ENCODE data around the gene METRN. TPM values are rescaled to one million over a fixed set of nuclear protein-coding genes. Genes with fewer than 3 reads are reported as not detected.

The METRN gene
- total and polyA plus RNA-seq, 2 of the 4 experiments (the other 2 are of a cell fraction), result 6.1 to 48.2 TPM

- Histone ChIP-seq H3K4ac (ENCODE audit: low read depth, low read length) (peak within 1 kb of the TSS; percentile 97), H3K56ac (ENCODE audit: extremely low read depth, insufficient read depth, low read length) (0 out of 2 replicates have a peak within 1 kb of the TSS, but pooled peaks have one; percentile 21), H2BK15ac (ENCODE audit: low read depth, low read length) (no peak within 1 kb of the TSS), H3K27ac (ENCODE audit: insufficient read depth, low read length) (peak within 1 kb of the TSS; percentile 69), H3K4me2 (ENCODE audit: low read depth, low read length) (peak within 1 kb of the TSS; percentile 93), H3K27me3 (ENCODE audit: control insufficient read depth, insufficient read depth, low read length) (no peaks in the 10 kb centered on the region), H2AK5ac (ENCODE audit: low read depth, low read length) (peak within 1 kb of the TSS; percentile 81), H2AK9ac (replicated peaks; ENCODE audit: low read depth, low read length, poor library complexity) (peak within 1 kb of the TSS; percentile 100), H3K4me3 (ENCODE audit: insufficient read depth, low read depth, low read length) (peak within 1 kb of the TSS; percentile 68), H4K8ac (ENCODE audit: low read depth in 2 of 2, low read length in 2 of 2) (peak within 1 kb of the TSS; percentile 76 to 99), H3K4me1 (ENCODE audit: control insufficient read depth, insufficient read depth, low read length) (peaks cover 6% of the 10 kb centered on the region), H2AFZ (replicated peaks; ENCODE audit: low read length, poor library complexity) (peak within 1 kb of the TSS; percentile 97), H3K9me1 (ENCODE audit: insufficient read depth, low read length) (peaks cover 6% of the 10 kb centered on the region), H2BK20ac (ENCODE audit: low read depth, low read length) (0 out of 2 replicates have a peak within 1 kb of the TSS, but pooled peaks have one; percentile 54), H3K36me3 (ENCODE audit: control insufficient read depth, insufficient read depth, low read length) (peaks cover 36% of the 10 kb centered on the region), H4K91ac (ENCODE audit: insufficient read depth, low read depth, low read length) (peak within 1 kb of the TSS; percentile 74), H3K79me1 (ENCODE audit: low read depth in 1 of 2, low read length in 2 of 2) (peaks cover 0 to 28% of the 10 kb centered on the region in 2 experiments; a peak in 1 of 4 replicates), H3K9me3 (ENCODE audit: control insufficient read depth, insufficient read depth, low read length) (no peaks in the 10 kb centered on the region), H4K20me1 (ENCODE audit: insufficient read depth, low read length) (peaks cover 13% of the 10 kb centered on the region), H3K23ac (ENCODE audit: low read depth, low read length) (peak within 1 kb of the TSS; percentile 90; the same call in 1 of the 2 replicates), H3K14ac (replicated peaks; ENCODE audit: low read depth, low read length) (peak within 1 kb of the TSS; percentile 99), H2BK120ac (ENCODE audit: low read depth, low read length) (peak within 1 kb of the TSS; percentile 74; the same call in 1 of the 2 replicates), H3K18ac (ENCODE audit: low read depth, low read length) (no peak within 1 kb of the TSS), H2BK5ac (ENCODE audit: low read depth, low read length, poor library complexity, severe bottlenecking) (peak within 1 kb of the TSS; percentile 62), H4K5ac (ENCODE audit: low read depth, low read length) (peak within 1 kb of the TSS; percentile 94), H3K9ac (ENCODE audit: low read depth, low read length) (peak within 1 kb of the TSS; percentile 76)
- ATAC-seq (ENCODE audit: low read depth), result peak; percentile 97
- intact Hi-C loops (cut with micrococcal nuclease) (no loop called here), in situ Hi-C loops (cut with MboI; ENCODE audit: low sequenced_read_pairs) (no loop called here), dilution Hi-C loops (cut with HindIII; ENCODE audit: low sequenced_read_pairs, unreplicated experiment) (no loop called here)
- 0% methylated on average over 40 of the region's 78 CpGs; no CpG with 5 or more reads in 1 of the 2 experiments for WGBS, 2 experiments (ENCODE audit: extremely low coverage in 2 of 2, insufficient read length in 1 of 2)
- ChIA-PET CTCF (no interaction called here), POLR2A (ENCODE audit: unreplicated experiment) (no interaction called here)
- BruUV-seq (replicated peaks), result no TSS peak
- peak; percentile 85 for DNase-seq
- TF ChIP-seq POLR2A (IDR thresholded peaks at IDR 0.05; ENCODE audit: low read depth, low read length), result peak; percentile 82
- TF ChIP-seq MAFK (IDR thresholded peaks at IDR 0.05; ENCODE audit: low read depth, low read length), result no peak
- TF ChIP-seq CTCF (conservative IDR thresholded peaks at IDR 0.05; ENCODE audit: low read depth, low read length), result peak; percentile 98
- TF ChIP-seq BHLHE40 (IDR thresholded peaks at IDR 0.05; ENCODE audit: low read depth, low read length), result no peak
- TF ChIP-seq MXI1 (IDR thresholded peaks at IDR 0.05; ENCODE audit: borderline replicate concordance, low read depth, low read length), result peak; percentile 29; the same call in 1 of the 2 replicates
- TF ChIP-seq FOS (IDR thresholded peaks at IDR 0.05; ENCODE audit: low read depth, low read length), result no peak
- TF ChIP-seq NFE2L2 (IDR thresholded peaks at IDR 0.05; ENCODE audit: low read depth, low read length), result no peak
- TF ChIP-seq MAZ (IDR thresholded peaks at IDR 0.05; ENCODE audit: borderline replicate concordance, low read depth, low read length), result peak; percentile 99
- peak; percentile 59 for TF ChIP-seq RAD21 (IDR thresholded peaks at IDR 0.05; ENCODE audit: low read length)
- 0 out of 2 replicates have a peak, but pooled peaks have one; percentile 64 for TF ChIP-seq ELK1 (IDR thresholded peaks at IDR 0.05; ENCODE audit: borderline replicate concordance, low read depth, low read length)
- TF ChIP-seq, protein P1, sequence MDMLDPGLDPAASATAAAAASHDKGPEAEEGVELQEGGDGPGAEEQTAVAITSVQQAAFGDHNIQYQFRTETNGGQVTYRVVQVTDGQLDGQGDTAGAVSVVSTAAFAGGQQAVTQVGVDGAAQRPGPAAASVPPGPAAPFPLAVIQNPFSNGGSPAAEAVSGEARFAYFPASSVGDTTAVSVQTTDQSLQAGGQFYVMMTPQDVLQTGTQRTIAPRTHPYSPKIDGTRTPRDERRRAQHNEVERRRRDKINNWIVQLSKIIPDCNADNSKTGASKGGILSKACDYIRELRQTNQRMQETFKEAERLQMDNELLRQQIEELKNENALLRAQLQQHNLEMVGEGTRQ (IDR thresholded peaks at IDR 0.05; ENCODE audit: low read depth, low read length), result no peak
- no peak for TF ChIP-seq RFX5 (IDR thresholded peaks at IDR 0.05; ENCODE audit: low read depth, low read length)
- TF ChIP-seq CEBPB (IDR thresholded peaks at IDR 0.05; ENCODE audit: low read depth, low read length), result peak; percentile 74
- no peak for TF ChIP-seq CHD1 (IDR thresholded peaks at IDR 0.05; ENCODE audit: low read depth, low read length)
These were observed 47.0 kb upstream of the METRN start, which contains the start of gene RHOT2 for GRCh38 chr16:667780-668518. Gene RHOT2 (plus strand): TSS chr16:668132. CDS start chr16:668200, 68 bp downstream.
